ENCODE data around the gene TTC12.

Gene TTC12

GRCh38 chr11:113377681-113378412 lies 63.5 kb downstream of the TTC12 start:
- no peak for DNase-seq

- DNase-seq = no peak
Observed at GRCh38 chr11:113378692-113379091, 64.3 kb downstream of the TTC12 start.

GRCh38 chr11:113382121-113382520 lies 67.7 kb downstream of the TTC12 start:
- no peak for DNase-seq

DNA sequence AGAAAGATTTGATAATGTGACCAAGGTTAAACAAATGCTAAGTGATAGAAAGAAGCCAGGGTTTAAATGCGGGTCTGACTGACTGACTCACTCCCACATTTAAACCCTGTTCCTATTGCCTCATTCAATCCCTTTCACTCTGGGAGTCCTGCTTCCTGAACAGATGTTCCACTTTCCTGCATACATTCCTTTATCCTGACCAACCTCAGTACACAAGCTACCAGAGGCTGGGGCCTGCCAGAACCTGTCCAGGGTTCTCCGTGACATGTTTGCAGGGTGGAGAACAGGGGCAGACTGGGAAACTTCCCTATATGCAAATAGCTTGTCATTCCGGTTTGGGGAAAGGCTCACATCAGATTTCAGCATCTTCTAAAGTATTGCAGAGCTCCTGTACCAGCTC lies 70.2 kb downstream of the TTC12 start:
- no peak for DNase-seq

DNA sequence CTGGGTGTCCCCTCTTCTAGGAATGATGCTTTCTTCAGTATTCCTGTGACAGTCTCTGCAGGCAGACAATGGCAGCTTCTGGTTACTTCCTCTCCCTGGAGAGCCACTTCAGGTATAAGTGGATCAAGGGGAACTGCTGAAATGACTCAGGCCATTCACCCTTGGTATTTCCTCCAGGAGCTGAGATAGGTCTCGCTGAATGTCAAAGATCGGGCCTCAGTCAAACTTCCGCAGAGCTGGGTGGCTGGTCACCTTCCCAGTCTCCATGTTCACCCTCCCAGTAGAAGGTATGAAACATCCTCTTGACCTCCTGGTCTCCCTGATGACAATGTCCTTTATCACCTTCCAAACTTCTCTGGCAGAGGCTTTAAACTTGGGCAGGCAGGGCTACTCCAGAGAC lies 71.4 kb downstream of the TTC12 start:
- no peak for DNase-seq

DNA sequence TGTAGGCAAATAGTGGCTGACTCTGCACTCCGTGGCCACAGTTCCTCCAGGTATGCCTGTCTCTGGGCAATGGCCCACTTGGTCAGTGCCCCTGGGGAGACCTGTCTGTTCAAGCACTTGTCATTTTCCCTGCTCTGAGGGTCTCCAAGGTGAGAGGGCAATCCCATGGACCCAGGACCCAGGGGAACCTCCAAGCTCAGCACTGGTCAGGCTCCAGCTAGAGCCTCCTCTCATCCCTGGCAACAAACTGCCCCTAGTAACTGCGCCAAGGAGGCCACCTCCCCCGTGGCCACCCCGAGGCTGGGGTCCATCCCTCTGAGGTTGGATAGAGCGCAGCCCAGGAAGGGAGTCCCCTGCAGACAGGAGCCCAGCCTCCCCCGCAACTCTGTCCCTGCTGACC lies 72.5 kb downstream of the TTC12 start:
- no peak for DNase-seq

GRCh38 chr11:113387605-113388211 lies 73.3 kb downstream of the TTC12 start, which contains the start of gene ANKK1:
ANKK1 (plus strand) TSS chr11:113387779; CDS start chr11:113387885, 106 bp downstream.
- no peak for DNase-seq

DNA sequence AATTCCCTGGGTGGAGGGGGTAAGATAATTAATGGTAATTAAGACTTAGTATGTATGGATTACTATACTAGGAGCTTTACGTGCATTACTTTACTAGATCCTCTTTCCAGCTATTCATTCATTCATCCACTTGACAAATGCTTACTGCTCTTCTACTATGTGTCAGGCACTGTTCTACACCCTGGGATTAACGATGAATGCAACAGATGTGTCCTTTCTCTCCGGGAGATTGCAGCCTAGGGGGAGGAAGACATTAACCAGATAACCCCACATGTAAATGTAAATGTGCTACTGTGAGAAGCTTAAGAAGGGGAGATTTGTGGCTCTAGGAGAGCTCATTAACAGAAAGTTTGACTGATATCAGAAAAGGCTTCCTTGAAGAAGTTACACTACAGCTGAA lies 74.9 kb downstream of the TTC12 start:
- DNase-seq = no peak

- no peak for DNase-seq
Observed at GRCh38 chr11:113392236-113392921, 78.0 kb downstream of the TTC12 start.

GRCh38 chr11:113393501-113393985 lies 79.2 kb downstream of the TTC12 start:
- no peak for DNase-seq

DNA sequence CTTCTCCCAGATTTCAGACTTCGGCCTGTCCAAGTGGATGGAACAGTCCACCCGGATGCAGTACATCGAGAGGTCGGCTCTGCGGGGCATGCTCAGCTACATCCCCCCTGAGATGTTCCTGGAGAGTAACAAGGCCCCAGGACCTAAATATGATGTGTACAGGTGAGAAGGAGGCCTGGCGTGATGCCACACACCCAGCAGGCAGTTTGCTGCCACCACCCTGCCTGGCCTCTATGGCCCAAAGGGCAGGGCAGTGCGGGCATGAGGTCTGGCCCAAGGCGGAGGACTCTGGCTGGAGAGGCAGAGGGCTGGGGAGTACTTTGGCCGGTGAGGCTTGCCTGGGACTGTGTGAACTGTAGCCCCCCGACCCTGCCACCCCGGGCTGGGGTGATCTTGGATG lies 80.5 kb downstream of the TTC12 start:
- DNase-seq = no peak

GRCh38 chr11:113395782-113396336 lies 81.5 kb downstream of the TTC12 start:
- no peak for DNase-seq

- no peak for DNase-seq
Observed at GRCh38 chr11:113396690-113397089, 82.3 kb downstream of the TTC12 start.

DNA sequence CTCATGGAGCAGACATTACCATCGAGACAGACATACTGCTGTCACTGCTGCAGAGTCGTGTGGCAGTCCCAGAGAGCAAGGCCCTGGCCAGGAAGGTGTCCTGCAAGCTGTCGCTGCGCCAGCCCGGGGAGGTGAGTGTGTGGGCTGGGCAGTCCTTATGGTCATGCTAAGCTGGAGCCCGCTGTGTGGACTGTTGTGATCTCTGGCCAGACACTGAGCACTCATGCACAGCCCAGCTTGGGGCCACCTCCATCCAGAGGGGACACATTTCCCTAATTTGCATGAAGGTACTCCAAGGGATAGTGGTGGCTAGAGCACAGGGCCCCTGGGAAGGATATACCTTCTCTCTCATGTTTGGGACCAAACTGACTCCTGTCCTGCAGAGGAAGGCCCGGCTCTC lies 82.8 kb downstream of the TTC12 start:
- DNase-seq = no peak

- DNase-seq = no peak
Observed at GRCh38 chr11:113397821-113398220, 83.4 kb downstream of the TTC12 start.

GRCh38 chr11:113398669-113399430 lies 84.5 kb downstream of the TTC12 start:
- no peak for DNase-seq

DNA sequence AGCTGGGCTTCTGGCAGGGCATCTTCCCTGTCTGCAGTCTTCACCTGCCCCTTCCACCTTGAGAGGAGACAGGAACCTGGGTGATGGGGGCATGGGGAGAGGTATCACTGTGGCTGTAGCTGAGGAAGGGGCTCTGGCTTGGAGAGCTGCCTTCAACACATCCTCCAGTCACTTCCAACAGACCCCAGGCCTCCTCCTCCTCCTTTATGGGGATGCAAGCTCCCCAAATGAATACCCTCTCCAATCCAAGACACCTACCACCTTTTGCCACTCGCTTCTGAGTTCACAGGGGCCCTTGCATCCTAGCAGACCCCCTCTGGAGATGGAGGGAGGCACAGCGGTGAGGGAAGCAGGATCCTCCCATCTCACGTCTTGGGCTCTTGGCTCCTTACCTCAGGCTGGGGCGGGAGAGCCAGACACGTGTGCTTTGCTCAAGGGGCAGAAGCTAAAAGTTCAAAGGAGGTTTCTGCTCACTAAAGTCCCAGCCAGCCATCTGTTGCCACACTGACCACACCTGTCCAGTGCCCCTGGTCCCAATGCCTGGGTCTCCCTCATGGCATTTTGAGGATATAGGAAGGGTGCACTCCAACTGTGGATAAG lies 86.3 kb downstream of the TTC12 start:
- DNase-seq = no peak

DNA sequence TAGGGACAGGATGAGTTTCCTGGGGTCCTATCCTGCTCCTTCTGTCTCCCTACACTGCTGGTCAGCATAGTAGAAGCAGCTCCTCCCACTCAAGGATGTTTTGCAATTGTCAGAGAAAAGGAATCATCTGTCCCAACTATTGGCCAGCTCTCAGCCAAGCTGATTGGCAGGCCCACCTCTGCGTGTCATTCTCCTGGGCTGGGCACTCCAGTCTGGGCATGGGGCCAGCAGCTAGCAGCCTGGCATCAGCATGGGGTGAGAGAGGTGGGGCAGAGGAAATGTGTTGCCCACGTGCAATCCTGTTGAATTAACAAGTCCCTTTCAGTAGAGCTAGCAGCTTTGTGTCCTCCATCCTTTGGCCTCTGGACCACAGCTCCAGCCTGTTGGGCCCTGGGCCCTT lies 87.3 kb downstream of the TTC12 start:
- DNase-seq = no peak

GRCh38 chr11:113404859-113405430 lies 90.6 kb downstream of the TTC12 start:
- no peak for DNase-seq

GRCh38 chr11:113405724-113406478 lies 91.5 kb downstream of the TTC12 start:
- no peak for DNase-seq

- no peak for DNase-seq
Observed at GRCh38 chr11:113407163-113407562, 92.8 kb downstream of the TTC12 start.
